Esophagus squamous epithelium (tissue), 5 donors: ENCODE results near the gene SS18. TPM values are rescaled to one million over a fixed set of nuclear protein-coding genes. Genes with fewer than 3 reads are reported as not detected.

Source experiments
- DNase-seq: peaks from one replicate; lab custom pipeline; 2025; lab: John Stamatoyannopoulos, UW
- H3K27ac ChIP-seq, 4 donors: fragments of 200-600 bp; sonication (generic); one replicate each; pipeline ENCODE4 v1.5.1; 2016 to 2019; ENCODE audit warnings: mild to moderate bottlenecking in 1 of 4
- H3K27me3 ChIP-seq, 4 donors: fragments of 200-600 bp; sonication (generic); 1 replicate in 3 of 4; 2 replicates in 1 of 4; pipeline versions ENCODE4 v1.5.1 to v1.6.0; 2017 to 2021; ENCODE audit warnings: antibody characterized with exemption in 1 of 4
- H3K36me3 ChIP-seq, 3 donors: fragments of 200-600 bp; sonication (generic); one replicate each; pipeline ENCODE4 v1.5.1; 2016 to 2019
- H3K4me1 ChIP-seq, 3 donors: fragments of 200-600 bp; sonication (generic); one replicate each; pipeline ENCODE4 v1.5.1; 2017 to 2019
- H3K4me3 ChIP-seq, 4 donors: fragments of 200-600 bp; sonication (generic); 1 replicate in 3 of 4; 2 replicates in 1 of 4; pipeline ENCODE4 v1.5.1; 2016 to 2019; ENCODE audit warnings: mild to moderate bottlenecking in 2 of 4, moderate library complexity in 1 of 4
- H3K9me3 ChIP-seq, 3 donors: fragments of 200-600 bp; sonication (generic); one replicate each; pipeline ENCODE4 v1.5.1; 2016 to 2019
- CTCF ChIP-seq, 6 experiments: fragments of 450-650 bp in 4 of 6; fragments of 200-600 bp in 2 of 6; sonication (generic) in 2 of 6; IDR thresholded peaks; one replicate each; pipeline ENCODE4 v1.5.1; 2016 to 2019; ENCODE audit warnings: antibody characterized with exemption in 6 of 6, mild to moderate bottlenecking in 4 of 6, moderate library complexity in 4 of 6
- POLR2A ChIP-seq, 4 donors: fragments of 450-650 bp; IDR thresholded peaks; one replicate each; pipeline ENCODE4 v1.6.1; 2017; ENCODE audit warnings: antibody characterized with exemption in 4 of 4, mild to moderate bottlenecking in 4 of 4, moderate library complexity in 3 of 4
- WGBS, 2 donors: methylation state at CpG; one replicate each; pipeline ENCODE4 v1.1.5; 2018; 5-methylcytosine and 5-hydroxymethylcytosine counted together
- intact Hi-C: fragments of 100-400 bp; cut with DNase I; formaldehyde crosslinking; loops from one replicate; pipeline ENCODE4 v1.15.0; 2022
- total RNA-seq, 4 donors: library from RNA; depleted of rRNA; stranded (reverse); fragments of >200 nt; gene quantifications; one replicate each; pipeline ENCODE4 v1.1.0, GENCODE V29; 2016
- donor health status: DM: yes; HTN: yes; CAD: no.

SS18 gene
- total RNA-seq, 4 donors from 2014 or later, result 72.7 to 107 (median 82.4) TPM

GRCh38 chr18:26085056-26085455 is 5.4 kb downstream of the SS18 start:
- WGBS, 2 donors, result 89 to 90% methylated on average over 5 of the region's 5 CpGs
- Histone ChIP-seq H3K27me3 (no peaks in the 10 kb centered on the region), H3K27ac (no peak overlapping the region), H3K36me3 (peaks cover 0 to 64% (median 0%) of the 10 kb centered on the region in 3 donors), H3K4me1 (peaks cover 4 to 29% (median 12%) of the 10 kb centered on the region in 3 donors), H3K9me3 (no peaks in the 10 kb centered on the region), H3K4me3 (no peak overlapping the region)
- intact Hi-C loops, result no loop called here
- no peak for DNase-seq
- TF ChIP-seq CTCF (IDR thresholded peaks at IDR 0.05) (no peak), POLR2A (IDR thresholded peaks at IDR 0.05) (no peak)

- H3K4me1 ChIP-seq, result peaks cover 0 to 12% (median 6%) of the 10 kb centered on the region in 3 donors
- intact Hi-C loops, result no loop called here
- H3K27me3 ChIP-seq, result no peaks in the 10 kb centered on the region
- no peak overlapping the region for H3K4me3 ChIP-seq
- TF ChIP-seq POLR2A (IDR thresholded peaks at IDR 0.05) (no peak), CTCF (IDR thresholded peaks at IDR 0.05) (no peak)
- no peak overlapping the region for H3K27ac ChIP-seq
- no peak for DNase-seq
- peaks cover 0 to 82% (median 0%) of the 10 kb centered on the region in 3 donors for H3K36me3 ChIP-seq
- H3K9me3 ChIP-seq, result no peaks in the 10 kb centered on the region
- 88 to 91% methylated on average over 3 of the region's 3 CpGs for WGBS, 2 donors
Measured at GRCh38 chr18:26083099-26083498, 7.3 kb downstream of the SS18 start.

GRCh38 chr18:26082475-26082874 is 7.9 kb downstream of the SS18 start:
- H3K27me3 ChIP-seq, result no peaks in the 10 kb centered on the region
- no peak for TF ChIP-seq POLR2A (IDR thresholded peaks at IDR 0.05)
- TF ChIP-seq CTCF (IDR thresholded peaks at IDR 0.05), result no peak
- no peak overlapping the region for H3K4me3 ChIP-seq
- 70 to 82% methylated on average over 3 of the region's 3 CpGs for WGBS, 2 donors
- peaks cover 0 to 88% (median 0%) of the 10 kb centered on the region in 3 donors for H3K36me3 ChIP-seq
- H3K9me3 ChIP-seq, result no peaks in the 10 kb centered on the region
- intact Hi-C loops, result no loop called here
- H3K4me1 ChIP-seq, result peaks cover 0 to 6% (median 0%) of the 10 kb centered on the region in 3 donors
- no peak overlapping the region for H3K27ac ChIP-seq
- DNase-seq, result no peak

- H3K27ac ChIP-seq, result no peak overlapping the region
- H3K36me3 ChIP-seq, result peaks cover 8 to 94% (median 14%) of the 10 kb centered on the region in 3 donors
- intact Hi-C loops, result no loop called here
Measured at GRCh38 chr18:26074246-26074645, 16.2 kb downstream of the SS18 start.

GRCh38 chr18:26073758-26074157 is 16.7 kb downstream of the SS18 start:
- H3K4me3 ChIP-seq, result no peak overlapping the region
- no peak for DNase-seq
- TF ChIP-seq CTCF (IDR thresholded peaks at IDR 0.05), result no peak
- no peak for TF ChIP-seq POLR2A (IDR thresholded peaks at IDR 0.05)
- 43 to 54% methylated on average over 2 of the region's 2 CpGs for WGBS, 2 donors
- H3K27me3 ChIP-seq, result no peaks in the 10 kb centered on the region
- no peak overlapping the region for H3K27ac ChIP-seq
- intact Hi-C loops, result no loop called here
- peaks cover 8 to 95% (median 14%) of the 10 kb centered on the region in 3 donors for H3K36me3 ChIP-seq
- peaks cover 0 to 11% (median 6%) of the 10 kb centered on the region in 3 donors for H3K9me3 ChIP-seq
- H3K4me1 ChIP-seq, result no peaks in the 10 kb centered on the region

More at GRCh38 chr18:26074246-26074645, 16.2 kb downstream of the SS18 start:
- peaks cover 0 to 11% (median 6%) of the 10 kb centered on the region in 3 donors for H3K9me3 ChIP-seq
- H3K27me3 ChIP-seq, result no peaks in the 10 kb centered on the region
- TF ChIP-seq CTCF (IDR thresholded peaks at IDR 0.05), result no peak
- no peak for TF ChIP-seq POLR2A (IDR thresholded peaks at IDR 0.05)
- H3K4me3 ChIP-seq, result no peak overlapping the region
- DNase-seq, result no peak
- H3K4me1 ChIP-seq, result no peaks in the 10 kb centered on the region
- WGBS, 2 donors, result 66 to 80% methylated on average over 2 of the region's 2 CpGs
